HL-60 (cell line): ENCODE results near the gene CASP5.

Experiments
- DNase-seq, 2 experiments: peaks; one replicate each; pipeline ENCODE4 v3.0.0-alpha.2; 2010 to 2020; ENCODE audit warnings: low read depth in 1 of 2, low spot score in 1 of 2
- H3K27ac ChIP-seq: fragments of 250-450 bp; sonication (Bioruptor Pico); replicated peaks from 2 replicates; pipeline ENCODE4 v1.5.1; 2020; ENCODE audit warnings: mild to moderate bottlenecking, moderate library complexity
- H3K27me3 ChIP-seq: fragments of 250-450 bp; sonication (Bioruptor Pico); 2 replicates; pipeline ENCODE4 v1.5.1; 2021; ENCODE audit warnings: mild to moderate bottlenecking, moderate library complexity; ENCODE audit not compliant: insufficient read depth, poor library complexity, severe bottlenecking
- H3K4me3 ChIP-seq: replicated peaks from 2 replicates; pipeline ENCODE4 v1.5.1; 2011; ENCODE audit warnings: mild to moderate bottlenecking, control low read depth, low read length; ENCODE audit not compliant: insufficient read depth
- CTCF ChIP-seq: IDR thresholded peaks from one replicate; pipeline ENCODE4 v1.5.1; 2011; ENCODE audit warnings: low read length, control low read depth, inconsistent platforms; ENCODE audit not compliant: insufficient read depth
- GABPA ChIP-seq: IDR thresholded peaks from 2 replicates; pipeline ENCODE4 v1.6.1; 2012; ENCODE audit warnings: low read depth
- POLR2AphosphoS5 ChIP-seq: IDR thresholded peaks from 2 replicates; pipeline ENCODE4 v1.6.1; 2012; ENCODE audit warnings: low read depth
- REST ChIP-seq: IDR thresholded peaks from 2 replicates; pipeline ENCODE4 v1.6.1; 2012; ENCODE audit warnings: low read depth; ENCODE audit not compliant: insufficient replicate concordance
- SPI1 ChIP-seq: IDR thresholded peaks from 2 replicates; pipeline ENCODE4 v1.6.1; 2012; ENCODE audit warnings: low read depth, mild to moderate bottlenecking, borderline replicate concordance

Gene CASP5

GRCh38 chr11:105032495-105032894 lies 9.5 kb upstream of the CASP5 start:
- TF ChIP-seq POLR2AphosphoS5 (no peak), CTCF (no peak), GABPA (no peak; the same call in 1 of the 2 replicates), SPI1 (no peak), REST (no peak)
- peak; percentile 38 to 44 for DNase-seq
- Histone ChIP-seq H3K4me3 (peak overlapping the region; percentile 44), H3K27ac (peak overlapping the region; percentile 34), H3K27me3 (no peaks in the 10 kb centered on the region)

GRCh38 chr11:105027678-105028077 lies 4.7 kb upstream of the CASP5 start:
- no peak for TF ChIP-seq GABPA
- TF ChIP-seq SPI1, result no peak
- TF ChIP-seq CTCF, result no peak
- no peak for TF ChIP-seq REST
- TF ChIP-seq POLR2AphosphoS5, result no peak
- no peak for DNase-seq
- H3K27me3 ChIP-seq, result no peaks in the 10 kb centered on the region
- no peak overlapping the region for H3K27ac ChIP-seq
- H3K4me3 ChIP-seq, result no peak overlapping the region

- TF ChIP-seq SPI1 (peak; percentile 70; the same call in 1 of the 2 replicates), POLR2AphosphoS5 (no peak), GABPA (no peak)
- Histone ChIP-seq H3K4me3 (no peak overlapping the region), H3K27ac (no peak overlapping the region), H3K27me3 (no peaks in the 10 kb centered on the region)
- no peak for DNase-seq
Measured at GRCh38 chr11:105024394-105024793, 1.4 kb upstream of the CASP5 start.

GRCh38 chr11:105022527-105022926 lies 441 bp downstream of the CASP5 start:
- TF ChIP-seq CTCF, result no peak
- no peak for TF ChIP-seq POLR2AphosphoS5
- no peak for TF ChIP-seq GABPA
- no peak for TF ChIP-seq REST
- TF ChIP-seq SPI1, result no peak
- no peak overlapping the region for H3K4me3 ChIP-seq
- H3K27me3 ChIP-seq, result no peaks in the 10 kb centered on the region
- DNase-seq, result no peak
- H3K27ac ChIP-seq, result no peak overlapping the region
